Stimulated activated CD4-positive, alpha-beta T cell treated with anti-CD3 and anti-CD28 coated beads, TNF-alpha, amount 100 ng/mL, for 4 hours (primary cell): ENCODE data around the gene SMAD1.
"Not testable (repeated sequence)": the region's sequence is repeated elsewhere in the genome, so short reads cannot be mapped to it uniquely, and the experiment has no call there.

Experiments
- DNase-seq, 3 experiments: peaks; one replicate each; pipeline ENCODE4 v3.0.0-alpha.2; 2020; ENCODE audit warnings: low read depth in 3 of 3

Gene SMAD1

DNA sequence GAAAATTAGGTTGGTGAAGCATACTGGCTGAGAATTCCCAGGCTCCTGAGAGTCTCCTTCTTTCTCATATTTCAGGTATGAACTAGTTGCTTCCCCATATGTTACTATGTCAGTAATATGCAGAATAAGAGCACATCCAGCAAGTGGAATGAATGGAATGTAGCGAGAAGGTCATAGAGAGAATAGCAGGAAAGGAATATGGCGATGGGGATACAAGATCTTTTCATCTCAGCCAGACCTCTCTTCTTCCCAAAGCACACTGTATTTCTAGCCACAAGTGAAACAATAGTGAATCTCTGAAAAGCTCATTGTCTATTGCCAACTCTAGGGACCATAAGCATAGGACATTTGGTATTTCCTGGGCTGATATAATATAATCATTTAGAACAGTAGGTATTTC lies 82.9 kb downstream of the SMAD1 start:
- DNase-seq = no peak

DNA sequence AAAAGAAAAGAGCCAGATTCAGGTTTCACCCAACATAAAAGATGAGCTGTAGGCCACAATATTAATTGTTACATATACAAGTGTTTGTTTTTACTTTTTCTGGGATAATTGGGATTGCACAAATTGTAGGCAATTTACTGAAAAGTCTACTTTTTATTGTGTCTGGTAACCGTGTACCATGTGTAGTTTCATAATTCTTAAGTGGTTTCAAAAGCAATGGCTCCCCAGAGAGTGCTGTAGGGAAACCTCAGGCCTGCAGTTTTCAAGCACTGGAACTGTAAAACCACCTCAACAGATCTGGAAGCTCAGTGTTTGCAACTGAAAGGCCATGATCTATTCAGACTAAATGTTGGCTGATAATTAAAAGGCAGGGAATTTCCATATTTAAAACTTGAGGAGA lies 83.7 kb downstream of the SMAD1 start:
- DNase-seq = no peak

DNA sequence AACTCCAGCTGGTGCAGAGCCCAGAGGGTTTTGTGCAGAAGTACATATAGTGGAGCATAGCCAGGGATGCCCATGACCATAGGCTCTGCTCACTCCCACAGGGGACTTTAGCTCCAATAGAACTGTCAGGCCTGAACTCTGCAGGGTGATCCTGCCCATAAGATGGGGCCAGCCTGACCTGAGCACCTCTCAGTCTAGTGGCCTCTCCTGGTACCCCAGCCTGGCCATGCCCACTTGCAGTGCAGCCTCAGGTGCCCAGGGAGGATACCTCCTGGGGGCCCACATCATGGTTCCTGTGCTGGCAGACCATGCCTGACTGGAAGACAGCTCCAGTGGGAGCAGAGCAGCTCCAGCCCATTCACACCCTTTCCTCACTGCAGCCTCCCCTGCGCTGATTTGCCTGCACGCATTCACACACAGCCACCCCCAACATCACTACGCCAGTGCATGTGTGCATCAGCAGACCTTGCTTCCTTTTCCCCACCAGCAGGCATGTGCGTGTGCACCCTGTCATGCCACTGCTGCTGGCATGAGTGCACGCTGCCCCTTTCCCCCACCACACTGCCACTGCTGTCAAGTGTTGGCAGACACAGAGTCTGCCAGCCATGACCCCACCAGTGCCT lies 84.5 kb downstream of the SMAD1 start:
- no peak for DNase-seq

DNA sequence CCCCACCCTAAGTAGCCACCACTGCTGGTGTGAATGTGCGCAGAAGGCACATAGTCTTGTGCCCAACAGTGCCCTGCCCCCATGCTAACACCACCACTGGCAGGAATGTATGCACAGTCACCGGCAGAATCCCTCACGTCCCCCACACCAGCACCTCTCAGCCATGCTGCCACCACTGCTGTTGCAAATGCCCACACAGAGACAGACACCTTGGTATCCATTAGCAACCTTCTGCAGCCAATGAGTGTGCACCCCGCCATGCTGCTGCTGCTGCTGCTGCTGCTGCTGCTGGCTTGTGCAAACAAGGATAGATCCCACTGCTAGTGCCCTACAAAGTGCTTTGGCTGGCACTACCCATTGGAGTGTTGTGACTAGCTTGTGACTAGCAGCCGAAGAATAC lies 85.1 kb downstream of the SMAD1 start:
- no peak for DNase-seq

DNA sequence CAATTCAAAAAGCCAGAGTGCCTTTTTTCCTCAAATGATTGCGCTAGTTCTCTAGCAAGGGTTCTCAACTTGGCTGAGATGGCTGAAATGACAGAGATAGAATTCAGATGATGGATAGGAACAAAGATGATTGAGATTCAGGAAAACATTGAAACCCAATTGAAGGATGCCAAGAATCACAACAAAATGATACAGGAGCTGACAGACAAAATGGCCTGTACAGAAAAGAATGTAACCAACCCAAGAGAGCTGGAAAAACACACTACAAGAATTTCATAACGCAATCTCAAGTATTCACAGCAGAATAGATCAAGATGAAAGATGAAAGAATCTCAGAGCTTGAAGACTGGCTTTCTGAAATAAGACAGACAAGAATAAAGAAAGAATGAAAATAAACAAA lies 85.9 kb downstream of the SMAD1 start:
- no peak for DNase-seq

DNA sequence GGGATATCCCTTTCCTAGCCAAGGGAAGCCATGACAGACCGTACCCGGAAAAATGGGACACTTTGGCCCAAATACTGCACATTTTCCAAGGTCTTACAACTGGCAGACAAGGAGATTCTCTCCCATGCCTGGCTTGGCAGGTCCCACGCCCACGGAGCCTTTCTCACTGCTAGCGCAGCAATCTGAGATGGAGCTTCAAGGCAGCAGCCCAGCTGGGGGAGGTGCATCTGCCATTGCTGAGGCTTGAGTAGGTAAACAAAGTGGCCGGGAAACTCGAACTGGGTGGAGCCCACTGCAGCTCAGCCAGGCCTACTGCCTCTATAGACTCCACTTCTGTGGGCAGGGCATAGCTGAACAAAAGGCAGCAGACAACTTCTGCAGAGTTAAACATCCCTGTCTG lies 92.9 kb downstream of the SMAD1 start:
- DNase-seq = not testable (repeated sequence)

DNA sequence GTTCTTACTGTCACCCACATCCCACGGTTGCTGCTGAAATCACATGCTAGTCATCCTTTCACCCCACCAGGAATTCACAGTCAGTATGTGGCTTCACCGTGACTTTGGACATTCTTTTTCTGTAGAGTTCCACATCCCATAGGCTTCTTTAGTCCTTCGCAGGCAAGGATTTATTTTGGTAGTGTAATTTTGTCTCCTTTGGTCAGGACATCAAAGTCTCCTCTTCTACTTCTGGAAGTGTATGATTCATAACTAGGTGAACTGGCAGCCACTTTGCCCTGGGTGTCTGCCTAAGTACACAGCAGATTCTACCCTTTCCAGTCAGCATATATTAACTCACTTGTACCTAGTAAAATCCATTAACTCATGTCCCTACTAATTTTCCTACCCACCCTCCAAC lies 99.3 kb downstream of the SMAD1 start:
- no peak for DNase-seq

DNA sequence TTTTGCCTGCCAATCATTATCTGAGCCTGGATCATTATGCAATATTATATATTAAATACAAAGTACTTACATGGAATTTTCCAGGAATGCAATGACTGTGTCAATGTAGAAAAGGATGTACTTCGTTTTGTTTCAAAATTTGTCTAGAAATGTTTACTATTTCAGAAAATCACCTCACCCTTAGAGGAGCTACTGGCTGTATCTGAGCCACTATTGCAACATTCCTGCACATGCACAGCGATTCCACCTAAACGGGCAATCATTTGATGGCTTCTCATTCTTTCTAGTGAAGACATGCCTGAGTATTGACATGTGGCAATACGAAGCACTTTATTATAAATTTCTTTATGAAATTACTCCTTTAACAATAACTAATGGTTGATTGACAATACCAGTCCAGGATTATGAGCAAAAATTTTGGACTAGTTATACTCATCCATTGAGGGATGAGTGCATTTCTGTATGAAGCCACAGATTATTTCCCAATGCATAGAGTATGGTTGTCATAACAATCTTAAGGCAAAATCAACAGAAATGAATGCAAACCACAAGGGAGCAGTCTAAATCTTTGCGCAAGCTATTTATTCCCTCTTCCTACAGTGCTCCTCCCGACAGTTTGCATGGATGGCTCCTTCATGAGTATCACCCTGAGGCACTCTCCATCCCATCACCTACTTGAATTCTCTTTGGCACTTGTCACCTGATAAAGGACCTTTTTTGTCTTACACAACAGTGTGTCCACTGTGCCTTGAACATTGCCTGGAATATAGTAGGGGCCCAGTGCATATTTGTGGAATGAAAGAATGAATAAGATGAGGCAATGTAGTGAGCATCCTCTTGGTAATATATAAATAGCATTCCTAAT lies 101.8 kb downstream of the SMAD1 start:
- no peak for DNase-seq

DNA sequence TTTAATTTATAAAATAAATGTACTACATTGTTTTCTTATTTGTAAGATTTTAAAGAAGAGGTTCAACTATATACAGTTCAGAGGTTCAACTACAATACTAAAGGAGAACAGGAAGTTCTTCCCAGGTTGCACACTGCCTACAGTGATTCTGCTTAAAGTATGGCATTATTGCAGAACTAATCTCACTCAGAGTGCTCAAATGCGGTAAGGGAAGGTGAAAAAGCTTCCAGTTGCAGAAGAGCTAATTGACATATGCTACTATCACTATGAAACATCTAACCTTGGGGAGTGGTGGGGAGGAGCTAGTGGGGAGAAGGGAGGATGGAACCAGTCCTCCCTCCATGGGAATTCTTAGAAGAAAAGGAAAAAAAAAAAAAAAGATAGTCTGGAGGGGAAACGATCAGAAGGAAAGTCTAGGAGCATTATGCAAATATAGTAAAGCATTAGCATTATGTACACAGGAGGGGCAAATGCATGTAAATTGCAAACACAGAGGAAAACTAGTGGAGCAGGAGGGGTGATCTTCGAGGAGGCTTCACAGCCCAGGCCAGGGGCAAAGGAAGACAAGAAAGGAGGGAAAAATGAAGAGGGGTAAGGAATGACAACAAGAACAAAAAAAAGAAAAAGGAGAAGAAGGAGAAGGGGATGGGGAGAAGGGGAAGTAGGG lies 105.6 kb downstream of the SMAD1 start:
- no peak for DNase-seq

DNA sequence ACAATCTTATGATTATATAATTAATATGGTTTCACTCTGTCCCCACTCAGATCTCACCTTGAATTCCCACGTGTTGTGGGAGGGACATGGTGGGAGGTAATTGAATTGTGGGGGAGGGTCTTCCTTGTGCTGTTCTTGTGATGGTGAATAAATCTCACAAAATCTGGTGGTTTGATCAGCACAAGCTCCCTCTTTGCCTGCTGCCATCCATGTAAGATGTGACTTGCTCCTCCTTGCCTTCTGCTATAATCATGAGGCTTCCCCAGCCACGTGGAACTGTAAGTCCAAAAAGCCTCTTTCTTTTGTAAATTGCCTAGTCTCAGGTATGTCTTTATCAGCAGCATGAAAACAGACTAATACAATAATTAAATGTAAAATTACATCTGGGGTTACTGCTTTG lies 107.7 kb downstream of the SMAD1 start:
- not testable (repeated sequence) for DNase-seq

DNA sequence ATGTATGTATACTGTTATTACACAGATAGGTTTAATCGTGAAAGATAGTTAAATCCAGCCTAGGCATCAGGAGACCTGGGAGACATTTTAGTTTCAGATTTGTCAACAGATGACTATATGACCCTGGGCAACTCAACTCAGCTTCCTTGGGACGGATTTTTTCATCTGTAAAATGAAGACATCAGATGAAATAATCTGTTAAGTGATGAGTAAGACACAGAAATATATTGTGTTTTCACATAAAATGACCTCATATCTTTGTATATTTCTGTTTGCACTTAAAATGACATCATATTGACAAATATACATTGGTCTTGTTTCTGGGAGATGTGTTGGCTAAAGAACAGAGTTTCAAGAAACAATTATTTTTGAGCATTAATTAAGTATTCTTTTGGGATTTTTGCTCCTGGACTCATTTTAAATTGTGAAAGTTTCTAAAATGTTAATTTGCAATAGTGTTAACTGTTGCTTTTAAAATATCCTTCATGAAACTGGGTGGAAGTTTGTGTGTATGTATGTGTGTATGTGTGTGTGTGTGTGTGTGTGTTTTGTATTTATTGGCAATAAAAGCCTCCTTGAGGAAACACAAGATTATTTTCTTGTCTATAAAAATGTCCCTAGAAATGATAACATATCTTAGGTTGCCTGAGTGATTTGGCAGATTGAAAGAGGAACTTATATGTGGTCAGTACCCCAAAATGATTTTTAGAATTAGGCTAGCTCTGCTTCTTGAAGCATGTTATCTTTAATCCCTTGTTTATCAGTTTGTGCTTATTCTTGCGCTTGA lies 108.5 kb downstream of the SMAD1 start:
- DNase-seq = no peak

DNA sequence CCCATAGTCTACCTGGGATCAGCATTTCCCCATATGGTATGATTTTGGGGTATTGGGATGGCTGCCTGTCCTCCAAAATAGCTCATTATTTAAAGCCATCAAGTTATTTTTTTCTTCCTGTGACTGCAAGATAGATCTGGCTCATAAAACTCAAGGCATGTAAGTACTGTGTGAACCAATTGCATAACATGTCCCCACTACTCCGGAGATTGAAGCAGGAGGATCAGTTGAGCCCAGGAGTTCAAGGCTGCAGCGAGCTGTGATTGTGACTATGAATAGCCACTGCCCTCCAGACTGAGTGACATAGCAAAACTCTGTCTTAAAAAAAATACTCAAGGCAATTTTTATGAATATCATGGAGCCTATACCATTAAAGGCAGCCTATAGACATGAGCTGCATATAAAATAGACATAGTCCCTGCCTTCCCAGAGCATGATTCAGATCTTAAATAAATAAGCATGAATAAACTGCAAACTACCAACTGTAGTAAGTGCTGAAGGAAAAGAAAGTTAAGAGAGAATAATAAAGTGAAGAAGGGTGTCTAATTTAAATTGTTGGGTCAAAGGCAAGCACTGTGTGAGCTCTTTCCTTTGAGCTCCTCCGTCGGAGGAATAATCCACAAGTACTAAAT lies 120.6 kb downstream of the SMAD1 start:
- no peak for DNase-seq

DNA sequence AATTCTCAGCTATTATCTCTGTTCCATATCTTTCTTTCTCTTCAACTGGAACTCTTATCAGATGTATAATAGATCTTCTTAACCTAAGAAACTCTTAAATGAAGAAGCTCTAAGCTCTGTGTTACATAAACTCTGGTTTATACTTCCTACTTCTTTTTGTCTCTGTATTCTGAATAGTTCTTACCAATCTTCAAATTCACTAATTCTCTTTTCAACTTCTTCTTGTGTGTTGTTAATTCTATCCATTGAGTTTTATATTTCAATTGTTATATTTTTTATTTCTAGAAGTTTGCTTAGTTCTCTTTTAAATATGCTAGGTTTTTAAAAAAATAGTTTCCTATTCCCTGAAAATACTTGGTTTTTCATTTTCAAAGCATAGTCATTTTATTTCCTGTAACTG lies 124.3 kb downstream of the SMAD1 start:
- DNase-seq = no peak
